H1 (cell line): Measurements from ENCODE around the gene WNT8B. TPM values are rescaled to one million over a fixed set of nuclear protein-coding genes. Genes with fewer than 3 reads are reported as not detected.

Source experiments
- CTCF ChIA-PET: fragments of 300-600 bp; sonication (Branson Sonifier 250); formaldehyde crosslinking; loops from one replicate; lab custom pipeline; 2021; ENCODE audit not compliant: partially characterized antibody; lab: Charles Lee
- POLR2A ChIA-PET: fragments of 300-600 bp; sonication (Branson Sonifier 250); formaldehyde crosslinking; loops from one replicate; lab custom pipeline; 2021; ENCODE audit warnings: inconsistent platforms; ENCODE audit not compliant: partially characterized antibody; lab: Charles Lee
- DNase-seq, 2 experiments: peaks; one replicate each; pipeline versions ENCODE4 v3.0.0 to v3.0.0-alpha.2; 2010 to 2022; ENCODE audit warnings: low spot score in 2 of 2, low read depth in 1 of 2, mixed read lengths in 1 of 2
- FAIRE-seq: peaks from 2 replicates; lab custom pipeline; 2011; peaks lifted over from hg19 to GRCh38; lab: Jason Lieb, UNC
- H2AFZ ChIP-seq: 2 replicates; pipeline ENCODE4 v1.8.1; 2012; ENCODE audit warnings: low read length, inconsistent platforms
- H2AK5ac ChIP-seq: 2 replicates; pipeline ENCODE4 v1.6.1; 2013; ENCODE audit warnings: low read depth, low read length
- H2BK120ac ChIP-seq: replicated peaks from 2 replicates; pipeline ENCODE3; 2013; ENCODE audit warnings: low read depth, low read length, inconsistent platforms
- H2BK12ac ChIP-seq: 2 replicates; pipeline ENCODE4 v1.6.1; 2013; ENCODE audit warnings: low read depth, low read length
- H2BK15ac ChIP-seq: 2 replicates; pipeline ENCODE4 v1.6.1; 2013; ENCODE audit warnings: low read length
- H2BK20ac ChIP-seq: 2 replicates; pipeline ENCODE4 v1.6.1; 2013; ENCODE audit warnings: low read length
- H2BK5ac ChIP-seq: 2 replicates; pipeline ENCODE4 v1.6.1; 2013; ENCODE audit warnings: low read depth, low read length
- H3K14ac ChIP-seq: 2 replicates; pipeline ENCODE4 v1.6.1; 2013; ENCODE audit warnings: inconsistent platforms; ENCODE audit not compliant: insufficient read length
- H3K18ac ChIP-seq: 2 replicates; pipeline ENCODE4 v1.6.1; 2013; ENCODE audit warnings: low read length; ENCODE audit errors: extremely low read depth
- H3K23ac ChIP-seq: 2 replicates; pipeline ENCODE4 v1.6.1; 2013; ENCODE audit warnings: inconsistent platforms; ENCODE audit not compliant: insufficient read length
- H3K23me2 ChIP-seq: 2 replicates; pipeline ENCODE4 v1.6.1; 2013; ENCODE audit warnings: low read depth, low read length
- H3K27ac ChIP-seq: 2 replicates; pipeline ENCODE4 v1.6.1; 2011; ENCODE audit warnings: low read depth, low read length, inconsistent platforms
- H3K27me3 ChIP-seq, 4 experiments: replicated peaks in 1 of 4; 1 replicate in 1 of 4; 2 replicates in 3 of 4; pipeline versions ENCODE4 v1.6.1 to v1.8.1; 2011 to 2013; ENCODE audit warnings: low read length in 3 of 4, mild to moderate bottlenecking in 3 of 4, inconsistent platforms in 2 of 4, mixed read lengths in 2 of 4, moderate library complexity in 1 of 4; ENCODE audit not compliant: control insufficient read depth in 3 of 4, insufficient read depth in 3 of 4; ENCODE audit errors: extremely low read depth in 1 of 4
- H3K36me3 ChIP-seq, 4 experiments: 2 replicates each; pipeline versions ENCODE4 v1.6.1 to v1.8.1; 2011 to 2013; ENCODE audit warnings: mild to moderate bottlenecking in 4 of 4, low read length in 3 of 4, moderate library complexity in 2 of 4, control low read depth in 1 of 4, inconsistent platforms in 1 of 4; ENCODE audit not compliant: insufficient read depth in 4 of 4, control insufficient read depth in 2 of 4
- H3K4ac ChIP-seq: replicated peaks from 2 replicates; pipeline ENCODE3; 2013; ENCODE audit warnings: low read length, low read depth, mixed read lengths, inconsistent platforms; ENCODE audit not compliant: insufficient read length
- H3K4me1 ChIP-seq, 4 experiments: replicated peaks in 1 of 4; 1 replicate in 1 of 4; 2 replicates in 3 of 4; pipeline versions ENCODE4 v1.6.1 to v1.8.1; 2011 to 2013; ENCODE audit warnings: low read length in 3 of 4, inconsistent platforms in 2 of 4, mixed read lengths in 1 of 4; ENCODE audit not compliant: insufficient read depth in 4 of 4, control insufficient read depth in 3 of 4
- H3K4me2 ChIP-seq, 2 experiments: 2 replicates each; pipeline versions ENCODE4 v1.6.1 to v1.8.1; 2011 to 2013; ENCODE audit warnings: low read depth in 2 of 2, low read length in 2 of 2, control low read depth in 1 of 2, inconsistent platforms in 1 of 2, mild to moderate bottlenecking in 1 of 2; ENCODE audit not compliant: insufficient read depth in 1 of 2
- H3K4me3 ChIP-seq, 4 experiments: fragments of 200-600, 300-600 bp in 1 of 4; sonication (generic), shearing (Covaris generic), sonication (Bioruptor Twin) in 1 of 4; 2 replicates each; pipeline versions ENCODE4 v1.5.1 to v1.8.1; 2011 to 2016; ENCODE audit warnings: low read length in 4 of 4, low read depth in 3 of 4, control low read depth in 2 of 4, inconsistent platforms in 2 of 4, mild to moderate bottlenecking in 2 of 4, mixed read lengths in 1 of 4, moderate library complexity in 1 of 4; ENCODE audit not compliant: insufficient read depth in 2 of 4; ENCODE audit errors: extremely low read depth in 1 of 4
- H3K56ac ChIP-seq: replicated peaks from 2 replicates; pipeline ENCODE3; 2013; ENCODE audit warnings: low read depth, mild to moderate bottlenecking, mixed read lengths, low read length, inconsistent platforms; ENCODE audit not compliant: insufficient read length
- H3K79me1 ChIP-seq: 2 replicates; pipeline ENCODE4 v1.6.1; 2013; ENCODE audit warnings: low read depth, low read length, control low read depth
- H3K79me2 ChIP-seq, 2 experiments: 2 replicates each; pipeline versions ENCODE4 v1.6.1 to v1.8.1; 2012 to 2013; ENCODE audit warnings: low read length in 2 of 2, mild to moderate bottlenecking in 2 of 2, inconsistent platforms in 1 of 2; ENCODE audit not compliant: insufficient read depth in 2 of 2, control insufficient read depth in 1 of 2
- H3K9ac ChIP-seq, 4 experiments: replicated peaks in 1 of 4; 1 replicate in 1 of 4; 2 replicates in 3 of 4; pipeline versions ENCODE4 v1.6.1 to v1.8.1; 2011 to 2013; ENCODE audit warnings: low read depth in 3 of 4, low read length in 3 of 4, control low read depth in 2 of 4, mild to moderate bottlenecking in 2 of 4, moderate library complexity in 2 of 4, inconsistent platforms in 1 of 4; ENCODE audit errors: extremely low read depth in 1 of 4
- H3K9me3 ChIP-seq, 2 experiments: 2 replicates each; pipeline versions ENCODE4 v1.6.1 to v1.8.1; 2012 to 2013; ENCODE audit warnings: mild to moderate bottlenecking in 2 of 2, moderate library complexity in 2 of 2, control low read depth in 1 of 2, inconsistent platforms in 1 of 2, low read depth in 1 of 2, low read length in 1 of 2, mixed read lengths in 1 of 2; ENCODE audit not compliant: insufficient read depth in 2 of 2
- H4K20me1 ChIP-seq, 2 experiments: replicated peaks in 1 of 2; 2 replicates each; pipeline versions ENCODE3 to v1.8.1; 2011 to 2013; ENCODE audit warnings: inconsistent platforms in 2 of 2, low read length in 2 of 2, mild to moderate bottlenecking in 1 of 2; ENCODE audit not compliant: insufficient read depth in 2 of 2, control insufficient read depth in 1 of 2
- H4K5ac ChIP-seq: 2 replicates; pipeline ENCODE4 v1.6.1; 2013; ENCODE audit warnings: low read length, low read depth, mixed read lengths, inconsistent platforms; ENCODE audit not compliant: insufficient read length
- H4K8ac ChIP-seq: 2 replicates; pipeline ENCODE4 v1.8.0; 2013; ENCODE audit warnings: mild to moderate bottlenecking, moderate library complexity, low read length, inconsistent platforms; ENCODE audit not compliant: insufficient read depth; ENCODE audit errors: extremely low read depth
- H4K91ac ChIP-seq: replicated peaks from 2 replicates; pipeline ENCODE3; 2013; ENCODE audit warnings: low read length, mixed read lengths, inconsistent platforms; ENCODE audit not compliant: insufficient read length
- ASH2L ChIP-seq: fragments of 200-600, 300-600 bp; sonication (generic); IDR thresholded peaks from one replicate; pipeline ENCODE4 v1.7.1; 2017; ENCODE audit warnings: low read length
- ATF2 ChIP-seq: IDR thresholded peaks from 2 replicates; pipeline ENCODE4 v1.6.1; 2012; ENCODE audit warnings: low read length, inconsistent platforms
- BACH1 ChIP-seq: IDR thresholded peaks from 2 replicates; pipeline ENCODE4 v1.6.1; 2012; ENCODE audit warnings: low read length, improper control_type of control experiment
- EP300 ChIP-seq, 2 experiments: IDR thresholded peaks; 1 replicate in 1 of 2; 2 replicates in 1 of 2; pipeline ENCODE4 v1.6.1; 2011 to 2012; ENCODE audit warnings: low read depth in 2 of 2, low read length in 2 of 2, mild to moderate bottlenecking in 2 of 2, borderline replicate concordance in 1 of 2, inconsistent platforms in 1 of 2, moderate library complexity in 1 of 2
- PHF8 ChIP-seq: fragments of 200-600 bp; sonication (generic); conservative IDR thresholded peaks from 2 replicates; pipeline ENCODE4 v1.7.1; 2012; ENCODE audit warnings: low read depth, mild to moderate bottlenecking, inconsistent platforms, low read length, moderate library complexity
- POLR2A ChIP-seq, 2 experiments: IDR thresholded peaks; 1 replicate in 1 of 2; 2 replicates in 1 of 2; pipeline ENCODE4 v1.6.1; 2011; ENCODE audit warnings: low read depth in 2 of 2, low read length in 2 of 2, mild to moderate bottlenecking in 2 of 2; ENCODE audit errors: control extremely low read depth in 1 of 2
- POLR2AphosphoS5 ChIP-seq: IDR thresholded peaks from 2 replicates; pipeline ENCODE4 v1.6.1; 2011; ENCODE audit warnings: low read depth, low read length
- RFX5 ChIP-seq: IDR thresholded peaks from 2 replicates; pipeline ENCODE4 v1.6.1; 2011; ENCODE audit warnings: low read depth, low read length, improper control_type of control experiment, borderline replicate concordance
- SAP30 ChIP-seq: fragments of 300-600 bp; sonication (generic); IDR thresholded peaks from 2 replicates; pipeline ENCODE4 v1.7.1; 2012; ENCODE audit warnings: low read length, moderate library complexity, mild to moderate bottlenecking, inconsistent platforms; ENCODE audit not compliant: insufficient read depth, insufficient replicate concordance
- YY1 ChIP-seq: IDR thresholded peaks from 2 replicates; pipeline ENCODE4 v1.6.1; 2011; ENCODE audit warnings: low read depth, mild to moderate bottlenecking, low read length
- WGBS, 2 experiments: shearing (Covaris generic) in 1 of 2; methylation state at CpG; one replicate each; pipeline versions ENCODE4 v1.1.6 to v1.1.7; 2013 to 2015; ENCODE audit warnings: low lambda C conversion rate in 2 of 2, mixed read lengths in 2 of 2, inconsistent platforms in 1 of 2, low coverage in 1 of 2, missing lambda C conversion rate in 1 of 2; ENCODE audit not compliant: insufficient replicate concordance in 2 of 2, insufficient coverage in 1 of 2, insufficient read length in 1 of 2; ENCODE audit errors: extremely low coverage in 1 of 2, missing lambda C conversion rate in 1 of 2; 5-methylcytosine and 5-hydroxymethylcytosine counted together
- polyA plus RNA-seq, 7 experiments: library from polyadenylated mRNA; depleted of rRNA in 3 of 7; stranded (reverse) in 5 of 7; unstranded in 2 of 7; fragments of >200 nt in 5 of 7; fragments of 200-250 nt in 2 of 7; gene quantifications; 1 replicate in 5 of 7; 2 replicates in 1 of 7; 4 replicates in 1 of 7; pipeline versions ENCODE4 v1.2.1 to v1.2.3, GENCODE V29; 2011 to 2013; ENCODE audit warnings: missing spikeins in 2 of 7, mixed read lengths in 2 of 7
- total RNA-seq: library from RNA; stranded (reverse); fragmentation: NEBNext Ultra II Directional; extraction: Animal tissue kit (Norgen Biotek cat#: 25700); gene quantifications from 2 replicates; pipeline ENCODE4 v1.2.1, GENCODE V29; 2021
- TF ChIP-seq, protein P1 (sequence below): IDR thresholded peaks from 2 replicates; pipeline ENCODE4 v1.6.1; 2012; ENCODE audit warnings: inconsistent platforms

Gene WNT8B
- total and polyA plus RNA-seq, 2 of the 8 experiments (the other 6 are each of a cell fraction or from before 2014, with no cell fraction given): 0.20 to 0.67 TPM

DNA sequence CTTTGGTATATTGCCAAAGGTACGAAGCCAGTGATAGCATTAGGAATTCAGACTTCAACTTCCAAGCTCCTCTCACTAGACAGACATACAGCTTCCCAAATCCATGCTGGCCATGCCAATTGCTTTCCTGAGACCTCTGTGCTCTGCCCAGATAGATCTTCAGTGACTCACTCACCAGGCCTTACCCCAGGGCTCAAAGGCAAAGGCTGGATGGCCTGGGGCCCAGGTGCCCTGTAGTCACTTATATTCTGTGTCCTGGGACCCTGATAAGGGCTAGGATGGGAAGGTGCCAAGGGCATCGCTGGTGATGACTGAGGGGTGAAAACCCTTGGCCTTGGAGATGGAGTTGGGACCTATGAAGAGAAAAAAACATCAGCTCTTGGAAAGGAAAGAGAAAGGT, 27.7 kb downstream of the WNT8B start:
- H3K9me3 ChIP-seq: no peaks in the 10 kb centered on the region
- ChIA-PET POLR2A (interaction anchor here (1.2 kb wide), 1 partner anchor 8 kb away, joined by 3 read pairs; no protein-coding TSS in a partner anchor), CTCF (interaction anchor here (1.5 to 3.7 kb wide), 2 partner anchors 18 to 28 kb away, joined by 5 to 11 read pairs; no protein-coding TSS in a partner anchor)
- H3K56ac ChIP-seq: no peak overlapping the region
- 84% methylated on average over 2 of the region's 2 CpGs; no CpG with 5 or more reads in 1 of the 2 experiments for WGBS, 2 experiments
- peaks cover 16 to 17% of the 10 kb centered on the region in 2 experiments for H4K20me1 ChIP-seq
- H3K27me3 ChIP-seq: peaks cover 45 to 71% (median 60%) of the 10 kb centered on the region in 4 experiments
- H3K4ac ChIP-seq: no peak overlapping the region
- peaks cover 0 to 10% (median 3%) of the 10 kb centered on the region in 4 experiments; a peak in 4 of 8 replicates for H3K36me3 ChIP-seq
- H2AK5ac ChIP-seq: no peak overlapping the region
- no peak overlapping the region for H3K4me2 ChIP-seq
- H3K27ac ChIP-seq: no peak overlapping the region
- no peak overlapping the region for H2AFZ ChIP-seq
- H3K14ac ChIP-seq: no peak overlapping the region
- H2BK20ac ChIP-seq: no peak overlapping the region
- H2BK120ac ChIP-seq: no peak overlapping the region
- DNase-seq: no peak
- no peak overlapping the region for H4K91ac ChIP-seq
- no peak overlapping the region for H2BK12ac ChIP-seq
- no peaks in the 10 kb centered on the region for H3K79me2 ChIP-seq
- H3K9ac ChIP-seq: no peak overlapping the region; a peak in 2 of 7 replicates
- H4K5ac ChIP-seq: no peak overlapping the region
- no peak overlapping the region for H3K23ac ChIP-seq
- no peak overlapping the region for H3K18ac ChIP-seq
- no peak for FAIRE-seq
- peaks cover 2% of the 10 kb centered on the region; the same call in 1 of the 2 replicates for H3K23me2 ChIP-seq
- peaks cover 7 to 10% (median 8%) of the 10 kb centered on the region in 4 experiments; a peak in 6 of 7 replicates for H3K4me1 ChIP-seq
- H2BK5ac ChIP-seq: no peak overlapping the region
- H2BK15ac ChIP-seq: no peak overlapping the region
- no peak overlapping the region for H3K4me3 ChIP-seq
- H4K8ac ChIP-seq: no peak overlapping the region
- 0 out of 2 replicates have a peak, but pooled peaks cover 2% of the 10 kb centered on the region for H3K79me1 ChIP-seq
- TF ChIP-seq, protein P1, sequence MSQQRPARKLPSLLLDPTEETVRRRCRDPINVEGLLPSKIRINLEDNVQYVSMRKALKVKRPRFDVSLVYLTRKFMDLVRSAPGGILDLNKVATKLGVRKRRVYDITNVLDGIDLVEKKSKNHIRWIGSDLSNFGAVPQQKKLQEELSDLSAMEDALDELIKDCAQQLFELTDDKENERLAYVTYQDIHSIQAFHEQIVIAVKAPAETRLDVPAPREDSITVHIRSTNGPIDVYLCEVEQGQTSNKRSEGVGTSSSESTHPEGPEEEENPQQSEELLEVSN: no peak
- TF ChIP-seq POLR2AphosphoS5 (no peak), ATF2 (no peak), BACH1 (no peak), RFX5 (no peak), PHF8 (no peak), POLR2A (IDR thresholded peaks at IDR 0.05; ENCODE audit: control extremely low read depth in 1 of 2, low read depth in 2 of 2, low read length in 2 of 2) (no peak), SAP30 (no peak), YY1 (no peak), ASH2L (no peak), EP300 (IDR thresholded peaks at IDR 0.05; ENCODE audit: borderline replicate concordance in 1 of 2, low read depth in 2 of 2, low read length in 2 of 2) (no peak)
